HCT116 (cell line): ENCODE data around the gene GCAT. TPM values are rescaled to one million over a fixed set of nuclear protein-coding genes. Genes with fewer than 3 reads are reported as not detected.
A peak's percentile ranks its signal among the peaks of the same experiment; 100 is the strongest.

ENCODE experiments used
- ATAC-seq: fragments of 200-7000 bp; cut with Tn5 transposase; 2 replicates; pipeline ENCODE4 v1.9.1; 2020; ENCODE audit warnings: mild to moderate bottlenecking, moderate library complexity
- BruUV-seq: library from RNA; stranded (reverse); fragments of 400-500 nt; replicated peaks from 2 replicates; lab custom pipeline; 2021; lab: Mats Ljungman, UMichigan
- CTCF ChIA-PET: fragments of 300-600 bp; sonication (Branson Sonifier 250); formaldehyde crosslinking; loops from one replicate; lab custom pipeline; 2021; ENCODE audit warnings: antibody characterized with exemption; lab: Charles Lee
- POLR2A ChIA-PET: fragments of 300-600, 350-600 bp; sonication (Branson Sonifier 250); formaldehyde crosslinking; loops from one replicate; lab custom pipeline; 2021; ENCODE audit warnings: antibody characterized with exemption; lab: Charles Lee
- RAD21 ChIA-PET, 2 experiments: fragments of 300-600 bp; sonication (Branson Sonifier 250); formaldehyde crosslinking; loops; one replicate each; lab custom pipeline; 2023; ENCODE audit warnings: low total read pairs in 2 of 2; ENCODE audit not compliant: uncharacterized antibody in 2 of 2, unreplicated experiment in 2 of 2, low non-redundant PET in 1 of 2; lab: Charles Lee
- DNase-seq: peaks from one replicate; pipeline ENCODE4 v3.0.0-alpha.2; 2010; ENCODE audit warnings: low read depth, low spot score
- H2AFZ ChIP-seq: fragments of 200-600 bp; shearing (Covaris generic), sonication (generic); 2 replicates; pipeline ENCODE4 v1.6.1; 2017; ENCODE audit warnings: low read depth, mixed run types, mixed read lengths, antibody characterized with exemption, low read length; ENCODE audit not compliant: poor library complexity, severe bottlenecking
- H3K27ac ChIP-seq: 2 replicates; pipeline ENCODE4 v1.5.1; 2012; ENCODE audit warnings: low read depth, low read length
- H3K27me3 ChIP-seq: fragments of 200-600 bp; sonication (generic); 2 replicates; pipeline ENCODE4 v1.6.1; 2016; ENCODE audit warnings: mixed run types, low read length, mixed read lengths; ENCODE audit not compliant: insufficient read depth
- H3K36me3 ChIP-seq, 2 experiments: fragments of 200-500 bp in 1 of 2; fragments of 200-600 bp in 1 of 2; sonication (Bioruptor generic) in 1 of 2; sonication (generic) in 1 of 2; 2 replicates each; pipeline versions ENCODE4 v1.5.1 to v1.6.1; 2014 to 2016; ENCODE audit warnings: low read length in 2 of 2, inconsistent platforms in 1 of 2, mixed read lengths in 1 of 2, mixed run types in 1 of 2; ENCODE audit not compliant: insufficient read depth in 2 of 2, control insufficient read depth in 1 of 2
- H3K4me1 ChIP-seq, 2 experiments: fragments of 200-600 bp in 1 of 2; sonication (generic) in 1 of 2; 2 replicates each; pipeline versions ENCODE4 v1.5.1 to v1.6.1; 2012 to 2017; ENCODE audit warnings: low read length in 2 of 2, inconsistent platforms in 1 of 2, mild to moderate bottlenecking in 1 of 2, mixed read lengths in 1 of 2, mixed run types in 1 of 2, moderate library complexity in 1 of 2; ENCODE audit not compliant: insufficient read depth in 2 of 2, control insufficient read depth in 1 of 2
- H3K4me2 ChIP-seq: fragments of 200-600 bp; sonication (generic); 2 replicates; pipeline ENCODE4 v1.6.1; 2017; ENCODE audit warnings: mixed run types, low read length, mixed read lengths
- H3K4me3 ChIP-seq, 2 experiments: fragments of 200-600 bp in 1 of 2; sonication (generic) in 1 of 2; replicated peaks in 1 of 2; 2 replicates each; pipeline ENCODE4 v1.5.1; 2011 to 2016; ENCODE audit warnings: low read length in 2 of 2, control low read depth in 1 of 2, low read depth in 1 of 2, mild to moderate bottlenecking in 1 of 2, mixed read lengths in 1 of 2, mixed run types in 1 of 2
- H3K79me2 ChIP-seq: fragments of 200-600 bp; sonication (generic); 2 replicates; pipeline ENCODE4 v1.6.1; 2017; ENCODE audit warnings: mild to moderate bottlenecking, mixed run types, low read length, moderate library complexity, mixed read lengths; ENCODE audit not compliant: insufficient read depth
- H3K9ac ChIP-seq: fragments of 200-600 bp; sonication (generic); 2 replicates; pipeline ENCODE4 v1.6.1; 2016; ENCODE audit warnings: low read length, mixed read lengths
- H3K9me2 ChIP-seq: fragments of 200-600 bp; sonication (generic), shearing (Covaris generic); 2 replicates; pipeline ENCODE4 v1.6.1; 2017; ENCODE audit warnings: mixed run types, mild to moderate bottlenecking, moderate library complexity; ENCODE audit not compliant: insufficient read depth
- H3K9me3 ChIP-seq, 2 experiments: fragments of 200-500 bp in 1 of 2; fragments of 200-600 bp in 1 of 2; sonication (Bioruptor generic) in 1 of 2; sonication (generic) in 1 of 2; 2 replicates each; pipeline ENCODE4 v1.6.1; 2014 to 2017; ENCODE audit warnings: low read length in 2 of 2, mixed read lengths in 2 of 2, inconsistent platforms in 1 of 2, low read depth in 1 of 2, mild to moderate bottlenecking in 1 of 2, mixed run types in 1 of 2, moderate library complexity in 1 of 2; ENCODE audit not compliant: control insufficient read depth in 1 of 2, insufficient read depth in 1 of 2
- H4K20me1 ChIP-seq: fragments of 200-600 bp; sonication (generic), shearing (Covaris generic); 2 replicates; pipeline ENCODE4 v1.6.1; 2017; ENCODE audit warnings: mixed run types, mild to moderate bottlenecking, moderate library complexity; ENCODE audit not compliant: insufficient read depth
- CBX3 ChIP-seq: IDR thresholded peaks from 2 replicates; pipeline ENCODE4 v1.6.1; 2012; ENCODE audit warnings: low read depth
- EZH2 ChIP-seq: fragments of 200-600 bp; sonication (generic); IDR thresholded peaks from 2 replicates; pipeline ENCODE4 v1.6.1; 2017; ENCODE audit warnings: antibody characterized with exemption, mixed run types
- JUND ChIP-seq: IDR thresholded peaks from 2 replicates; pipeline ENCODE4 v1.6.1; 2012
- POLR2A ChIP-seq: IDR thresholded peaks from 2 replicates; pipeline ENCODE4 v1.7.0; 2011; ENCODE audit warnings: borderline replicate concordance; ENCODE audit not compliant: insufficient read depth, insufficient read length; ENCODE audit errors: extremely low read depth
- POLR2AphosphoS5 ChIP-seq: IDR thresholded peaks from 2 replicates; pipeline ENCODE4 v1.6.1; 2011; ENCODE audit warnings: mild to moderate bottlenecking, low read depth, low read length, moderate library complexity
- RAD21 ChIP-seq: IDR thresholded peaks from 2 replicates; pipeline ENCODE4 v1.6.1; 2012; ENCODE audit warnings: low read depth, mild to moderate bottlenecking
- intact Hi-C: fragments of 100-400 bp; cut with micrococcal nuclease; formaldehyde crosslinking; loops from 2 replicates; pipeline ENCODE4 v1.10.0; 2022
- total RNA-seq: library from RNA; stranded (reverse); gene quantifications from one replicate; pipeline ENCODE4 v1.2.1, GENCODE V29; 2021; ENCODE audit not compliant: unreplicated experiment
- TF ChIP-seq, protein P1 (sequence below): IDR thresholded peaks from 2 replicates; pipeline ENCODE4 v1.6.1; 2012
- TF ChIP-seq, protein P2 (sequence below): IDR thresholded peaks from 2 replicates; pipeline ENCODE4 v1.6.1; 2012

The GCAT gene
- total RNA-seq, 1 experiment from 2014 or later = 88.7 TPM

DNA sequence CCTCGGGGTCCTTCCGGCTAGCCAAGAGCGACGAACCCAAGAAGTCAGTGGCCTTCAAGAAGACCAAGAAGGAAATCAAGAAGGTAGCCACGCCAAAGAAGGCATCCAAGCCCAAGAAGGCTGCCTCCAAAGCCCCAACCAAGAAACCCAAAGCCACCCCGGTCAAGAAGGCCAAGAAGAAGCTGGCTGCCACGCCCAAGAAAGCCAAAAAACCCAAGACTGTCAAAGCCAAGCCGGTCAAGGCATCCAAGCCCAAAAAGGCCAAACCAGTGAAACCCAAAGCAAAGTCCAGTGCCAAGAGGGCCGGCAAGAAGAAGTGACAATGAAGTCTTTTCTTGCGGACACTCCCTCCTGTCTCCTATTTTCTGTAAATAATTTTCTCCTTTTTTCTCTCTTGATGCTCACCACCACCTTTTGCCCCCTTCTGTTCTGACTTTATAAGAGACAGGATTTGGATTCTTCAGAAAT is 1.9 kb upstream of the GCAT start:
- no peak for ATAC-seq
- ChIA-PET POLR2A (interaction anchor here (1.0 to 4.3 kb wide), 11 partner anchors 11 to 198 kb away, joined by 3 to 38 read pairs (median 11); partner anchors contain the start of genes GGA1, LGALS1 and PDXP), CTCF (interaction anchor here (1.5 kb wide), 1 partner anchor 23 kb away, joined by 6 read pairs; no protein-coding TSS in a partner anchor), RAD21 (no interaction called here)
- intact Hi-C loops = loop anchor here (5.0 kb wide), 1 partner anchor 199 kb away; the partner anchor contains the start of gene GGA1
- Histone ChIP-seq H3K27me3 (no peaks in the 10 kb centered on the region), H3K9ac (peak overlapping the region; percentile 98), H3K36me3 (no peaks in the 10 kb centered on the region), H3K9me2 (no peaks in the 10 kb centered on the region), H2AFZ (no peak overlapping the region), H3K4me2 (peak overlapping the region; percentile 91), H3K4me1 (peaks cover 18 to 69% of the 10 kb centered on the region in 2 experiments; a peak in 3 of 4 replicates), H3K4me3 (peak overlapping the region; percentile 80 to 95), H3K79me2 (peaks cover 46% of the 10 kb centered on the region), H3K9me3 (no peaks in the 10 kb centered on the region), H4K20me1 (no peaks in the 10 kb centered on the region), H3K27ac (peak overlapping the region; percentile 87)
- peak; percentile 30 for TF ChIP-seq POLR2A
- peak; percentile 69 for TF ChIP-seq POLR2AphosphoS5
- TF ChIP-seq RAD21 = no peak
- no peak for TF ChIP-seq CBX3
- TF ChIP-seq, protein P1, sequence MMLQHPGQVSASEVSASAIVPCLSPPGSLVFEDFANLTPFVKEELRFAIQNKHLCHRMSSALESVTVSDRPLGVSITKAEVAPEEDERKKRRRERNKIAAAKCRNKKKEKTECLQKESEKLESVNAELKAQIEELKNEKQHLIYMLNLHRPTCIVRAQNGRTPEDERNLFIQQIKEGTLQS = no peak
- BruUV-seq = no TSS peak
- no peak for DNase-seq

DNA sequence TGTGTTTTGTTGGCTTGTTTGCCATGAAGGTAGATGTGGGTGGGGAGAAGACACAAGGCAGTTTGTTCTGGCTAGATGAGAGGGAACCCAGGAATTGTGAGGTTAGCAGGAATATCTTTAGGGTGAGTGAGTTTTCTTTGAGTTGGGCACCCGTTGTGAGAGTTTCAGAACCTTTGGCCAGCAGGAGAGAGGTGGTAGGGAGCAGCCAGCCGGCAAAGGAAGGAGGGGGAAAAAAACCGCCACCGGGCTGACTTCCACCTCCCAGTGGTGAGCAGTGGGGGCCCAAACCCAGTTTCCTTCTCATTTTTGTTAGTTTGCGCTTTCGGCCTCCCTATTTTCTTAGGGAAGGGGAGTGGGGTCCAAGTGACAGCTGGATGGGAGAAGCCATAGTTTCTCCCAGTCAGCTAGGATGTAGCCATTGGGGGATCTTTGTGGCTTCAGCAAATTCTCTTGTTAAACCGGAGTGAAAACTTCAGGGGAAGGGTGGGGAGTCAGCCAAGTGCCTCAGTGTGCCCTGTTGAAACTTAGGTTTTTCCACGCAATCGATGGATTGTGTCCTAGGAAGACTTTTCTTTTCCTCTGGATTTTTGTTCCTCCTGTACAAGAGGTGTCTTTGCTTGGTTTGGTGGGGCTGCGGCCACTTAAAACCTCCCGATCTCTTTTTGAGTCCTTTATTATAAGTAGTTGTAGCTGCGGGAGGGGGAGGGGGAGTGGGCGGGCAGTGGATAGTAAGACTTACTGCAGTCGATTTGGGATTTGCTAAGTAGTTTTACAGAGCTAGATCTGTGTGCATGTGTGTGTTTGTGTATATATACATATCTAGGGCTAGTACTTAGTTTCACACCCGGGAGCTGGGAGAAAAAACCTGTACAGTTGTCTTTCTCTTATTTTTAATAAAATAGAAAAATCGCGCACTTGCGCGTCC is 1.1 kb upstream of the GCAT start:
- CTCF ChIA-PET = interaction anchor here (1.0 to 1.9 kb wide), 4 partner anchors 11 to 163 kb away, joined by 4 to 17 read pairs (median 7); no protein-coding TSS in a partner anchor
- intact Hi-C loops = loop anchor here (5.0 kb wide), 1 partner anchor 199 kb away; the partner anchor contains the start of gene GGA1
- peak overlapping the region; percentile 87 for H3K27ac ChIP-seq

More for the DNA sequence above, 1.1 kb upstream of the GCAT start:
- Histone ChIP-seq H4K20me1 (no peaks in the 10 kb centered on the region), H3K4me1 (peaks cover 18 to 69% of the 10 kb centered on the region in 2 experiments; a peak in 3 of 4 replicates), H3K4me3 (peak overlapping the region; percentile 80 to 95), H3K9ac (peak overlapping the region; percentile 98), H2AFZ (no peak overlapping the region), H3K4me2 (peak overlapping the region; percentile 91), H3K79me2 (peaks cover 50% of the 10 kb centered on the region), H3K9me2 (no peaks in the 10 kb centered on the region), H3K36me3 (no peaks in the 10 kb centered on the region), H3K9me3 (no peaks in the 10 kb centered on the region), H3K27me3 (no peaks in the 10 kb centered on the region)
- ChIA-PET POLR2A (interaction anchor here (0.6 to 4.3 kb wide), 28 partner anchors 12 to 1407 kb away, joined by 3 to 41 read pairs (median 6); partner anchors contain the start of genes ANKRD54, C22orf23, GGA1 and LGALS1), RAD21 (no interaction called here)
- DNase-seq (no peak), ATAC-seq (peak; percentile 10; the same call in 1 of the 2 replicates)
- TSS peak; percentile 74 for BruUV-seq
- no peak; the same call in 1 of the 2 replicates for TF ChIP-seq JUND
- no peak for TF ChIP-seq EZH2
- TF ChIP-seq, protein P2, sequence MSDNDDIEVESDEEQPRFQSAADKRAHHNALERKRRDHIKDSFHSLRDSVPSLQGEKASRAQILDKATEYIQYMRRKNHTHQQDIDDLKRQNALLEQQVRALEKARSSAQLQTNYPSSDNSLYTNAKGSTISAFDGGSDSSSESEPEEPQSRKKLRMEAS = no peak
- peak; percentile 49; the same call in 1 of the 2 replicates for TF ChIP-seq POLR2AphosphoS5
- no peak for TF ChIP-seq CBX3
